GM21825 (cell line): ENCODE data around the gene NPTN.

Experiments
- ATAC-seq: cut with Tn5 transposase; IDR thresholded peaks from one replicate; pipeline ENCODE4 v1.9.1; 2021; ENCODE audit warnings: mild to moderate bottlenecking, moderate library complexity; ENCODE audit not compliant: unreplicated experiment

Gene NPTN

DNA sequence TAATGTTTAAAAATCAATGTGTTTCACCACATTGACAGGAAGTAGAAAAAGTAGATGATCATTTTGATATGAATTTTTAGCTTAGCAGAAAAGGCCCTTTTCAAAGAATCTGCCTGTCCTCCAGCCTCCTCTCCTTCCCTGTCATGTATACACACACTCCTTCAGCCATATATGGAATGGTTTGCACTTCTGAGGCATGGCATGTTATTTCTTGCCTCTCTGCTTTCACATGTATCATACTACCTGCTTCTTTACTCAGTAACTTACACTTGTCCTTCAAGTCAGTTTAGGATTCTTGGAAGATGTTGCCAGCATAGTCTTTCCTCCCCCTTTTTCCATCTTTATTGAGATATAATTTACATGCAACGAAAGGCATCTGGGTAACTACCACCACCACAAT is 111.2 kb downstream of the NPTN start:
- no peak for ATAC-seq

DNA sequence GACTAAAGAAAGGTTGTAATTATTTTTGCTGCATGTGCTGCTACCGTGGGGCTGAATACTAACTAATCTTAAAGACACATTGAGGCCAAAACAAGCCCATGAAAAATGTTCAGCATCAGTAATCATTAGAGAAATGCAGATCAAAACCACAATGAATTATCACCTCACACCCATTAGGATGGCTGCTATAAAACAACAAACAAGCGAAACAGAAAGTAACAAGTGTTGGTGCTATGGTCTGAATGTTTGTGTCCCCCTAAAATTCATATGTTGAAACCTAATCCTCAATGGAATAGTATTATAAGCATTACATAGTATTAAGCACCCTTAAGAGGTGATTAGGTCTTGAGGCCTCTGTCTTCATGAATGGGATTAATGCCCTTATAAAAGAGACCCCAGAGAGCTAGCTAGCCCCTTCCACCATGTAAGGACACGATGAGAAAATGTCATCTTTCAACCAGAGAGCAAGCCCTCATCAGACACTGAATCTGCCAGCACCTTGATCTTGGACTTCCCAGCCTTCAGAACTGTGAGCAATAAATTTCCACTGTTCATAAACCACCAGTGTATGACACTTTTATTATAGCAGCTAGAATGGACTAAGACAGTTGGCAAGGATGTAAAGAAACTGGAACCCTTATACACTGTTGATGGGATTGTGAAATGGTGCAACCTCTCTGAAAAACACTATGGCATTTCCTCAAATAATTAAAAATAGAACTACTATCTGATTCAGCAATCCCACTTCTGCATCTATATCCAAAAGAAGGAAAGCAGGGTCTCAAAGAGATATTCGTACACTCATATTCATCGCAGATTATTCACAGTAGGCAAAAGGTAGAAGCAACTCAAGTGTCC is 114.1 kb downstream of the NPTN start:
- ATAC-seq: no peak

DNA sequence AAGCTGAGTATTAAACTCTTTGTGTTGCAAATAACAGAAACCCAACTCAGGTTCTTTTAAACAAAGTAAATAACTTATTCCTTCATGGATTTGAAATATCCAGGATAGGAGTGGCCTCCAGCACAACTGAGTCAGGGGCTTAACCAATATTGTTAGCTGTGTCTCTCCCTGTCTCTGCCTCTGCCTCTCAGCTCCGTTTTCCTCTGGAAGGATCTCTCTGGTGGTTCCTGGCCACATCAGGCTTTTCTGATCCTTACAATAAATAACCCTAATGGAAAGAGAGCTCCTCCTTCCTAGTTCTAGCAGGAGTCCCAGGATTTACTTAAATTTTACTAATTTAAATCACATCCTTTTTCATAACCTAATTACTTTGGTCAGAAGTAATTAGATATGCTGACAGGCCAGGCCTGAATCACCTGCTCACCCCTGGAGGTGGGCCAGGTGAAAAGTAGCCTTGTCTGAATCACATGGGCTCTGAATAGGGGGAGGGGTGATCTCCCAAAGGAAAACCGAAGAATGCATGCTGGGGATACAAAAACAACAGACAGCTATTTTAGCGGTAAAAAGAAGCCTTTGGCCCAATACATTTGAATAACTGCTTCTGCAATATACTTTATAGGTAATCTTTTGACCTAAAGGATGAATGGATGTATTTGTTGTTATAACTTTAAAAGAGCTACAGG is 114.9 kb downstream of the NPTN start:
- ATAC-seq: no peak

DNA sequence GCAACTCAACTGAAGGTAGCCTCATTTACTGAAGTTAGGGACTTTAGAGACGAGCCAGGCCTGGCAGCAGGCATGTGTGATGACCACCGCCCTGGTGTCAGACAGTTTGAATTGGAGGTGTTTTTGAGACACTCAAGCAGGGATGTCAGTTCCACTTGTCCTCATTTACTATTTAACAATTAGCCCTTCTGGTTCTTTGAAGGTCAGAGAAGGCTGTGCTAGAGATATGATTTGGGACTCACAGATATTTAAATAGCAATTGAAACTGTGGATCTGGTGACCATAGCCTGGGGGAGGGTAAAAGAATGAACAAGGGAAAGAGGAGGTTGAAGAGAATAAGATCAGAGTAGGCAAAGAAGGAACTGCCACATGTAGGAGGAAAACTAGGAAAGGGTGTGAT is 115.6 kb downstream of the NPTN start:
- ATAC-seq: no peak

DNA sequence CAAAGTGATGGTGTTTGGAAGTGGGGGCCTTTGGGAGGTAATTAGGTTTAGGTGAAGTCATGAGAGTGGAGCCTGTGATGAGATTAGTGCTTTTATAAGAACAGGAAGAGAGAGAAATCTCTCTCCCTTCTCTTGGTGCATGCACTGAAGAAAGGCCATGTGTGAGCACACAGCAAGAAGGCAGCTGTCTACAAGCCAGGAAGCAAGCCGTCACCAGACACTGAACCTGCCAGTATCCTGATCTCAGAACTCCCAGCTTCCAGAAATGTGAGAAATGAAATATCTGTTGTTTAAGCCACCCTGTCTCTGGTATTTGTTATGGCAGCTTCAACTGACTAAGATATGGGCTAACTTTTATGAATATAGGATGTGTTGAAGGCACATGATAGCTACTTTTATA is 117.7 kb downstream of the NPTN start:
- no peak for ATAC-seq
